NT2/D1 (cell line): ENCODE measurements around the gene MORN1.

ENCODE experiments used
- SUZ12 ChIP-seq: IDR thresholded peaks from 2 replicates; pipeline ENCODE4 v1.6.1; 2011; ENCODE audit not compliant: insufficient read length, insufficient read depth; ENCODE audit errors: extremely low read depth
- YY1 ChIP-seq: IDR thresholded peaks from 2 replicates; pipeline ENCODE4 v1.6.1; 2011; ENCODE audit not compliant: insufficient read length, insufficient read depth

DNA sequence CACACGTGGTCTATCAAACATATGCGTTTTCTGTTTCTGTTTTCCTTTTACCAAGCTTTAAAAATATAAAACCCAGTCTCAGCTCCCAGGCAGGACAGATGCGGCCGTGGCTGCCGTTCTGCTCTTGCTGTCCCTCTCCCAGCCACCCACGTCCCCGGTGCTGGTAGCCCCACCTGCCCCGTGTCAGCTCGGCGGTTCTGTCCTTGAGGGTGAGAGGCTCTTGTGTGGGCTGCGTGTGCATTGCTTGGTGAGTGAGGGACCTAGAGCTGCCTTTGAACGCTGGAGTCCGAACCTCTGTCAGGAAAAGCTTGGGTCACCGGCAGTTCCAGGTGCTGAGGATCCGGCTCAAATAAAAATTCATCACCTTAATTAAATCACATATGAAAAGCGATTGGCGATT lies 4.7 kb upstream of the MORN1 start:
- TF ChIP-seq YY1, result no peak
- TF ChIP-seq SUZ12, result no peak
